Mammary epithelial cell (primary cell): ENCODE results near the gene TMEM209.

Experiments used
- CTCF ChIP-seq, 2 donors: IDR thresholded peaks in 1 of 2; conservative IDR thresholded peaks in 1 of 2; 2 replicates each; pipeline ENCODE4 v1.5.1; 2011 to 2012; ENCODE audit warnings: inconsistent platforms in 2 of 2, low read length in 2 of 2, mild to moderate bottlenecking in 2 of 2, control low read depth in 1 of 2, low read depth in 1 of 2; ENCODE audit not compliant: insufficient read depth in 1 of 2; ENCODE audit errors: extremely low read depth in 1 of 2
- EZH2 ChIP-seq: IDR thresholded peaks from 2 replicates; pipeline ENCODE4 v1.6.1; 2012; ENCODE audit warnings: low read length, inconsistent platforms, borderline replicate concordance

- no peak for TF ChIP-seq CTCF (conservative IDR thresholded peaks at IDR 0.05 in 1 of 2, IDR thresholded peaks at IDR 0.05 in 1 of 2; ENCODE audit: extremely low read depth in 1 of 2, insufficient read depth in 1 of 2, low read depth in 1 of 2, low read length in 2 of 2)
- TF ChIP-seq EZH2: no peak
These were observed 25.6 kb downstream of the TMEM209 start for GRCh38 chr7:130179631-130180030.
